ENCODE measurements around the gene AOAH.

AOAH gene

GRCh38 chr7:36589391-36589790 lies 134.9 kb downstream of the AOAH start:
- no peak overlapping the region for H3K4me3 ChIP-seq (ENCODE audit: low read length)
- TF ChIP-seq, protein P1, sequence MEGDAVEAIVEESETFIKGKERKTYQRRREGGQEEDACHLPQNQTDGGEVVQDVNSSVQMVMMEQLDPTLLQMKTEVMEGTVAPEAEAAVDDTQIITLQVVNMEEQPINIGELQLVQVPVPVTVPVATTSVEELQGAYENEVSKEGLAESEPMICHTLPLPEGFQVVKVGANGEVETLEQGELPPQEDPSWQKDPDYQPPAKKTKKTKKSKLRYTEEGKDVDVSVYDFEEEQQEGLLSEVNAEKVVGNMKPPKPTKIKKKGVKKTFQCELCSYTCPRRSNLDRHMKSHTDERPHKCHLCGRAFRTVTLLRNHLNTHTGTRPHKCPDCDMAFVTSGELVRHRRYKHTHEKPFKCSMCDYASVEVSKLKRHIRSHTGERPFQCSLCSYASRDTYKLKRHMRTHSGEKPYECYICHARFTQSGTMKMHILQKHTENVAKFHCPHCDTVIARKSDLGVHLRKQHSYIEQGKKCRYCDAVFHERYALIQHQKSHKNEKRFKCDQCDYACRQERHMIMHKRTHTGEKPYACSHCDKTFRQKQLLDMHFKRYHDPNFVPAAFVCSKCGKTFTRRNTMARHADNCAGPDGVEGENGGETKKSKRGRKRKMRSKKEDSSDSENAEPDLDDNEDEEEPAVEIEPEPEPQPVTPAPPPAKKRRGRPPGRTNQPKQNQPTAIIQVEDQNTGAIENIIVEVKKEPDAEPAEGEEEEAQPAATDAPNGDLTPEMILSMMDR (conservative IDR thresholded peaks at IDR 0.05; ENCODE audit: low read depth, low read length), result no peak
- no peak for DNase-seq (ENCODE audit: low read depth)

- TF ChIP-seq, protein P1 (conservative IDR thresholded peaks at IDR 0.05; ENCODE audit: low read depth, low read length), result no peak
- DNase-seq (ENCODE audit: low read depth), result no peak
- H3K4me3 ChIP-seq (ENCODE audit: low read length), result no peak overlapping the region
Measured at GRCh38 chr7:36583318-36583717, 141.0 kb downstream of the AOAH start.

DNA sequence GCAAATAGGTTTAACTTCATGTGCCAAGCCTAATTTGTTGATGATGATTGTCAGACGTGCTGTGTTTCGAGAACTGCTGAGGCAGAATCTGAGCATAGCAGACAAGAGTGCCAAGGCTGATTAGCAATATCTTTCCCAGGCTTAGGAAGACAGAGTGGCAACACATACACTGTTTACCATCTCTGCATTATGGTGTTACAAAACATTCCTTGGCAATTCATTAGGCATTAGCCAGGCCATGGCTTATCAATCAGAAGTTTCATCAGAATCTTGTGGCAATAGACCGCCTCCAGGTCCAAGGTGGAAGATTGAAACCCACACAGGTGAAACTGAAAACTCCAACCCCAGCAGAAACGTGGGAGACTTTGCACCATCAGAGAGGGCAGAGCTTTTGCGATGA lies 148.5 kb downstream of the AOAH start:
- H3K4me3 ChIP-seq (ENCODE audit: low read length), result no peak overlapping the region
- DNase-seq (ENCODE audit: low read depth), result no peak
- TF ChIP-seq, protein P1 (conservative IDR thresholded peaks at IDR 0.05; ENCODE audit: low read depth, low read length), result no peak

DNA sequence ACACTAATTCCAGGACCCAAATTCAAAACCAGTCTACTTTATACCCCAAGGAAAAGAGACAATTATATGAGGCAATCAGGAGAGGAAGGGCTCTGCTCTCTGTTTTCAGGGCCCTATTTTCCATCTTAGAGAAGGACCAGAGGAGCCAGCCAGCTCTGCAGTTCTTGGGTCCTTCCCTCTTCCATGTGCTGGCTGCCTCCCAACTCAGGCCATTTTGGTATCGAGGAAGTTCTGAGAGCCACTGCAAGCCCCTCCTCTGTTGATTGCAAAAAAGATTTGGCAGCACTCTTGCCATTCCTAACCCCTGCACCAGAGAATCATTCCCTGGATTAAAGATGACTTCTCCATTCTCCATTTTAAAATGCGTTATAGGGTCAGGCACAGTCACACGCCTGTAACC lies 151.2 kb downstream of the AOAH start:
- no peak overlapping the region for H3K4me3 ChIP-seq (ENCODE audit: low read length)
- TF ChIP-seq, protein P1 (conservative IDR thresholded peaks at IDR 0.05; ENCODE audit: low read depth, low read length), result no peak

DNA sequence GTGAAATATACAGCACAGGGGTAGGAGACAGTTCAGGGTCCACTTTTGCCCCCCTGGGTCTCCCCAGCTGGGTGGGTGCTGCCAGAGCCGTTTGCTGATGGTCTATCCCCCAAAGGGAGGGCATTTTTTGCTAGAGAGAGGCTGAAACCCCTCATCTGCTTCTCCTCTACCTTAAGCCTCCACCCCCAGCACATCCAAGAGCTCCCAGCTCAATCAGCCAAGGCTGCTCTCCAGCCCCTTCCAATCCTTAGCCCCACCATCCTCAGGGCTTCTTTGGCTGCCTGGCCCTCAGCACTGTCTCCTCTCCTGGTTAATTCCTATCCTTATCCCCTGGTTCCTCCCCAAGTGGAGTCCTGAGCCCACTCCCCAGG lies 153.1 kb downstream of the AOAH start:
- no peak for DNase-seq (ENCODE audit: low read depth)
- TF ChIP-seq, protein P1 (conservative IDR thresholded peaks at IDR 0.05; ENCODE audit: low read depth, low read length), result no peak
- H3K4me3 ChIP-seq (ENCODE audit: low read length), result no peak overlapping the region

More for the DNA sequence above, 151.2 kb downstream of the AOAH start:
- DNase-seq (ENCODE audit: low read depth), result no peak

DNA sequence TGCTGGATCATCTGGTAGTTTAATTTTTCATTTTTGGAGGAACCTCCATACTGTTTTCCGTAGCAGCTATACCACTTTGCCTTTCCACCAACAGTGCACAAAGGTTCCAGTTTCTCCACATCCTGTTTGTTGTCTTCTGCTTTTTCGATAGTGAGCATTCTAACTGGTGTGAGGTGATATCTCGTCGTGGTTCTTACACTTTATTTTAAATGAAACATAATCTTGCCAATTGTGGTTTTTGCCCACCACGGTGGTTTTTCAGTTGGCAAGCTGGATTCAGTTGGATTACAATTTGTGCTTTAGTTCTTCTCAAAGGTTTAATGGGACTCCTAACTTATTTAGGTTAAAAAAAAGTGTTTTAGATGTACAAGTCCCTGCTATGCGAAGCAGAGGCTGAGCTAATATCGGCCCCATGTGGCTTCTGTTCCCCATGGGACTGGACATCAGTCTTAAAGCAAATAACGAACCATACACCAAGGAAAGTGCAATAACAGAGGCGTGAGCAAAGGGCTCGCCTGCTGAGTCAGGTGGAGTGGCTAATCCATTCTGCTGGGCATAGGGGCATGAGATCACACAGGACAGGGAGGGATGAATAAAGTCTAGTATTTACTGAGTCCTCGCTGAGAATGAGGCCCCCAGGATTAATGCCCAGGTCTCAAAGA lies 153.6 kb downstream of the AOAH start:
- TF ChIP-seq, protein P1 (conservative IDR thresholded peaks at IDR 0.05; ENCODE audit: low read depth, low read length), result no peak
- H3K4me3 ChIP-seq (ENCODE audit: low read length), result no peak overlapping the region
- DNase-seq (ENCODE audit: low read depth), result no peak

- no peak for DNase-seq (ENCODE audit: low read depth)
- TF ChIP-seq, protein P1 (conservative IDR thresholded peaks at IDR 0.05; ENCODE audit: low read depth, low read length), result no peak
- no peak overlapping the region for H3K4me3 ChIP-seq (ENCODE audit: low read length)
Measured at GRCh38 chr7:36568452-36568849, 155.8 kb downstream of the AOAH start.
